ENCODE results near the gene BNC1.
A peak's percentile ranks its signal among the peaks of the same experiment; 100 is the strongest.

Gene BNC1

DNA sequence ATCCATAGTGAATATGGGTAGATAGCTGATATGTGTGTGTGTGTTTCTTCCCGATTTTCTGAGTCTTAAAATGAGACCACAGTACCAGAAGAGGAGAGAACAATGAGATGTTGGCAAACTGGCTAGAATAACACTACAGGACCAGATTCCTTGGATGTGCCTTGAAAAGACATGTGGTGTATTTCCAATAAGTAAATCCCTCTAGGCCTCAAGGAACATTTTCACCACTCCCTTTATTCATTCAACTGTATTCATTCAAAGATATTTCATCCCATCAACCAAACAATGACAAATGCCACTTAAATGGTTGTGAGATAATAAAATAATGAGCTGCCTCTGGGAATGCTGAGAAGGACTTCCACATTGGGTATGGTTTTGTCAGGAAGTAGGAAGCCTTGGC lies 8.7 kb upstream of the BNC1 start:
- Histone ChIP-seq H3K4me3 (ENCODE audit: low read depth, low read length) (no peak overlapping the region), H3K27me3 (ENCODE audit: insufficient read depth, low read length) (no peaks in the 10 kb centered on the region), H2AFZ (ENCODE audit: low read length, unreplicated experiment) (no peak overlapping the region), H3K36me3 (ENCODE audit: insufficient read depth, low read length) (no peaks in the 10 kb centered on the region), H3K27ac (ENCODE audit: low read depth, low read length) (no peak overlapping the region), H3K79me2 (ENCODE audit: control insufficient read depth, insufficient read depth, low read length, unreplicated experiment) (no peaks in the 10 kb centered on the region), H3K4me1 (ENCODE audit: control insufficient read depth, insufficient read depth, low read length, unreplicated experiment) (peaks cover 16% of the 10 kb centered on the region)

DNA sequence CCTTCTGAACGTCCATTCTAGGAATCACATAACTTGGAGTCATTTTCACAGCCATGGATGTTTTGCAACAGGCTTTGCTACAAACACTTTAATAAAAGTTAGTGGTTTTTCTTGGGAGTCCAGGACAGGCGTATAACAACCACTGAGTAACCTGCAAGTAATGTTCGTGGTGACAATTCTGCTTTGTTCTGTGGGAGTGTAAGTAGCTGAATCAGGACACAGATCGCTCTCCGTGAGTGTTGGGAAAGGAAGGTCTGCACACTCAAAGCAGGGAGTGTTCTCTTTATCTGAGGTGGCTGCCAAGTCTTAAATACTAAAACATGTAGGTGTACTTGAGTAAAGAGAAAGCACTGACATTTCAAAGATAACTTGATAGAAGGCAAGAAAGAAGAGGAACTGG lies 7.9 kb upstream of the BNC1 start:
- Histone ChIP-seq H3K4me1 (ENCODE audit: control insufficient read depth, insufficient read depth, low read length, unreplicated experiment) (peaks cover 23% of the 10 kb centered on the region), H3K27ac (ENCODE audit: low read depth, low read length) (no peak overlapping the region)

DNA sequence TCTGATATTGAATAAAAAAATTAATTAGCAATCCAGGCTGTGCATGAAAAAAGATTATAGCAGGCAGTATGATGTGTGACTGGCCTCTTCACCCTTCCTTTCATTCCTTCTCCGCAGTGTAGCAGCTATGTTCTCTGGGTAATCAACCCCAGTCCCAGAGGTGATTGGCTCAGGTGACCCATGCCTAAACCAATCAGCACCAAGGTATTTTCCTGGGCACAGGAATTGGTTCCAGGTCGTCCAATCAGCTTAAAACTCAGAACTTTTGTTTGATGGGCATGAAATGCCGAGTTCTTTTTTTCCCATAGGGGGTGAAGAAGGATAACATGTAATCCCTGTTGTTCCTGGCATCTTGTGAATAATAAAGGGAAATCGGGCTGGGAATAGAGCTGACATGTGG lies 5.8 kb upstream of the BNC1 start:
- Histone ChIP-seq H3K27ac (ENCODE audit: low read depth, low read length) (no peak overlapping the region), H3K79me2 (ENCODE audit: control insufficient read depth, insufficient read depth, low read length, unreplicated experiment) (no peaks in the 10 kb centered on the region), H3K36me3 (ENCODE audit: insufficient read depth, low read length) (no peaks in the 10 kb centered on the region), H3K4me3 (ENCODE audit: low read depth, low read length) (no peak overlapping the region), H2AFZ (ENCODE audit: low read length, unreplicated experiment) (no peak overlapping the region), H3K27me3 (ENCODE audit: insufficient read depth, low read length) (peaks cover 2% of the 10 kb centered on the region; the same call in 1 of the 2 replicates), H3K4me1 (ENCODE audit: control insufficient read depth, insufficient read depth, low read length, unreplicated experiment) (peaks cover 41% of the 10 kb centered on the region)

More for the DNA sequence above, 7.9 kb upstream of the BNC1 start:
- H3K27me3 ChIP-seq (ENCODE audit: insufficient read depth, low read length), result no peaks in the 10 kb centered on the region
- H2AFZ ChIP-seq (ENCODE audit: low read length, unreplicated experiment), result no peak overlapping the region
- H3K36me3 ChIP-seq (ENCODE audit: insufficient read depth, low read length), result no peaks in the 10 kb centered on the region
- H3K4me3 ChIP-seq (ENCODE audit: low read depth, low read length), result no peak overlapping the region
- no peaks in the 10 kb centered on the region for H3K79me2 ChIP-seq (ENCODE audit: control insufficient read depth, insufficient read depth, low read length, unreplicated experiment)

GRCh38 chr15:83289160-83289559 lies 4.7 kb upstream of the BNC1 start:
- no peaks in the 10 kb centered on the region for H3K79me2 ChIP-seq (ENCODE audit: control insufficient read depth, insufficient read depth, low read length, unreplicated experiment)
- H3K27me3 ChIP-seq (ENCODE audit: insufficient read depth, low read length), result peaks cover 10% of the 10 kb centered on the region; the same call in 1 of the 2 replicates
- peaks cover 41% of the 10 kb centered on the region for H3K4me1 ChIP-seq (ENCODE audit: control insufficient read depth, insufficient read depth, low read length, unreplicated experiment)
- H3K4me3 ChIP-seq (ENCODE audit: low read depth, low read length), result no peak overlapping the region
- peak overlapping the region; percentile 27 for H2AFZ ChIP-seq (ENCODE audit: low read length, unreplicated experiment)
- H3K27ac ChIP-seq (ENCODE audit: low read depth, low read length), result peak overlapping the region; percentile 90
- H3K36me3 ChIP-seq (ENCODE audit: insufficient read depth, low read length), result no peaks in the 10 kb centered on the region

DNA sequence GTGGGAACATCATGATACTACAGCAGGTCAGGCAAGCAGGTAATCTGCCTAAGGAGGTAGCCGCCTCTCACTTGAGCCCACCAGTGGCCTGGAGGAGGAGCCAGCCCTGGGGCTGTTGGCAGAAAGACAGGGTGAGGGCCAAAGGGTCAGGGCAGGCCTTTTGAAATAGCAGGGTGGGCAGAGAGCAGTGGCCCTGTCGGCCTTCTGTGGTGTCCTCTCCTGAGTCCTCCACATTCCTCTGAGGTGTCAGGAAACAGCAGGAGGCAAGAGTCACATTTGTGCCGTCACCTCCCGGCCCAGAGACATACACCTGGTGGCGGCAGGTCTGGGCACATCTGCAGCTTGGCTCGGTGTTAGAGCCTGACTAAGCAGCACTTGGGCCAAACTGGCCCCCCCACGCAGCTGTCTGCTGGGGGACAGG lies 3.9 kb upstream of the BNC1 start:
- Histone ChIP-seq H3K36me3 (ENCODE audit: insufficient read depth, low read length) (no peaks in the 10 kb centered on the region), H3K4me1 (ENCODE audit: control insufficient read depth, insufficient read depth, low read length, unreplicated experiment) (peaks cover 41% of the 10 kb centered on the region), H2AFZ (ENCODE audit: low read length, unreplicated experiment) (no peak overlapping the region), H3K4me3 (ENCODE audit: low read depth, low read length) (no peak overlapping the region), H3K79me2 (ENCODE audit: control insufficient read depth, insufficient read depth, low read length, unreplicated experiment) (no peaks in the 10 kb centered on the region), H3K27me3 (ENCODE audit: insufficient read depth, low read length) (peaks cover 17% of the 10 kb centered on the region; the same call in 1 of the 2 replicates), H3K27ac (ENCODE audit: low read depth, low read length) (peak overlapping the region; percentile 90)

DNA sequence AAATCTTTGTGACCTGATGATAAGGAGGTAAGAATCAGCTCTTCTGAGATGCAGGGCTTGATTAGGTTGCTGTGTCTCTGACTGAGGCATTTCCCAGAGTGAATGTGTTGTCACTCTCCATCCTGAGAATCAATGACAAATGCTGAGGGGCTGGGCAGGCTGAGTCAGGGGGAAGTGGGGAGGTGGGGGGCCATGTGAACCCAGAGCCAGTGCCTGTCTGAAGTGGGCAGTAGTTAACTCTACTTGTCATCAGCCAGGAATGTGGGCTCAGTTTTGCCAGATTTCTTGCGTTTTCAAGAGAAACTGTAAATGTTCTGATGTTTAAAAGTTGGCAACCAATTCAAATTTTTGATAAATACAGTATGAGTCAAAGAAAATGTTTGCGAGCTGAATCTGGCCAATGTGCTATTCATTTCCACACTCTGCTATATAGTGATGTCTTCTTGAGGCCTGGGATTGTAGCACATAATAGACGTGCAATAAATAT lies 3.1 kb upstream of the BNC1 start:
- peaks cover 41% of the 10 kb centered on the region for H3K4me1 ChIP-seq (ENCODE audit: control insufficient read depth, insufficient read depth, low read length, unreplicated experiment)
- H3K36me3 ChIP-seq (ENCODE audit: insufficient read depth, low read length), result no peaks in the 10 kb centered on the region
- no peaks in the 10 kb centered on the region for H3K79me2 ChIP-seq (ENCODE audit: control insufficient read depth, insufficient read depth, low read length, unreplicated experiment)
- H2AFZ ChIP-seq (ENCODE audit: low read length, unreplicated experiment), result no peak overlapping the region
- peaks cover 25% of the 10 kb centered on the region for H3K27me3 ChIP-seq (ENCODE audit: insufficient read depth, low read length)
- H3K4me3 ChIP-seq (ENCODE audit: low read depth, low read length), result no peak overlapping the region
- H3K27ac ChIP-seq (ENCODE audit: low read depth, low read length), result peak overlapping the region; percentile 90

- Histone ChIP-seq H3K27ac (ENCODE audit: low read depth, low read length) (peak overlapping the region; percentile 90), H3K27me3 (ENCODE audit: insufficient read depth, low read length) (peaks cover 40% of the 10 kb centered on the region), H3K4me3 (ENCODE audit: low read depth, low read length) (peak overlapping the region; percentile 5; the same call in 1 of the 2 replicates)
Observed at GRCh38 chr15:83285979-83286553, 1.6 kb upstream of the BNC1 start.

GRCh38 chr15:83285284-83285978 lies 967 bp upstream of the BNC1 start:
- Histone ChIP-seq H3K27ac (ENCODE audit: low read depth, low read length) (peak overlapping the region; percentile 90), H2AFZ (ENCODE audit: low read length, unreplicated experiment) (no peak overlapping the region), H3K4me3 (ENCODE audit: low read depth, low read length) (no peak overlapping the region), H3K79me2 (ENCODE audit: control insufficient read depth, insufficient read depth, low read length, unreplicated experiment) (no peaks in the 10 kb centered on the region), H3K27me3 (ENCODE audit: insufficient read depth, low read length) (peaks cover 47% of the 10 kb centered on the region), H3K4me1 (ENCODE audit: control insufficient read depth, insufficient read depth, low read length, unreplicated experiment) (peaks cover 41% of the 10 kb centered on the region), H3K36me3 (ENCODE audit: insufficient read depth, low read length) (no peaks in the 10 kb centered on the region)

More at GRCh38 chr15:83285979-83286553, 1.6 kb upstream of the BNC1 start:
- H3K4me1 ChIP-seq (ENCODE audit: control insufficient read depth, insufficient read depth, low read length, unreplicated experiment), result peaks cover 41% of the 10 kb centered on the region
- H3K36me3 ChIP-seq (ENCODE audit: insufficient read depth, low read length), result no peaks in the 10 kb centered on the region
- H3K79me2 ChIP-seq (ENCODE audit: control insufficient read depth, insufficient read depth, low read length, unreplicated experiment), result no peaks in the 10 kb centered on the region
- no peak overlapping the region for H2AFZ ChIP-seq (ENCODE audit: low read length, unreplicated experiment)

GRCh38 chr15:83283813-83284558 lies 478 bp downstream of the BNC1 start:
- Histone ChIP-seq H3K4me1 (ENCODE audit: control insufficient read depth, insufficient read depth, low read length, unreplicated experiment) (peaks cover 32% of the 10 kb centered on the region), H3K4me3 (ENCODE audit: low read depth, low read length) (peak overlapping the region; percentile 84), H2AFZ (ENCODE audit: low read length, unreplicated experiment) (peak overlapping the region; percentile 91), H3K36me3 (ENCODE audit: insufficient read depth, low read length) (no peaks in the 10 kb centered on the region), H3K27me3 (ENCODE audit: insufficient read depth, low read length) (peaks cover 51% of the 10 kb centered on the region), H3K27ac (ENCODE audit: low read depth, low read length) (no peak overlapping the region), H3K79me2 (ENCODE audit: control insufficient read depth, insufficient read depth, low read length, unreplicated experiment) (no peaks in the 10 kb centered on the region)

- Histone ChIP-seq H3K27ac (ENCODE audit: low read depth, low read length) (no peak overlapping the region), H3K4me3 (ENCODE audit: low read depth, low read length) (peak overlapping the region; percentile 84)
Observed at GRCh38 chr15:83283138-83283812, 1.2 kb downstream of the BNC1 start.

More at GRCh38 chr15:83283138-83283812, 1.2 kb downstream of the BNC1 start:
- peaks cover 25% of the 10 kb centered on the region for H3K4me1 ChIP-seq (ENCODE audit: control insufficient read depth, insufficient read depth, low read length, unreplicated experiment)
- H3K79me2 ChIP-seq (ENCODE audit: control insufficient read depth, insufficient read depth, low read length, unreplicated experiment), result no peaks in the 10 kb centered on the region
- H3K36me3 ChIP-seq (ENCODE audit: insufficient read depth, low read length), result no peaks in the 10 kb centered on the region
- H3K27me3 ChIP-seq (ENCODE audit: insufficient read depth, low read length), result peaks cover 51% of the 10 kb centered on the region
- peak overlapping the region; percentile 91 for H2AFZ ChIP-seq (ENCODE audit: low read length, unreplicated experiment)
